ENCODE results near the gene ITFG2. TPM values are rescaled to one million over a fixed set of nuclear protein-coding genes. Genes with fewer than 3 reads are reported as not detected.
A peak's percentile ranks its signal among the peaks of the same experiment; 100 is the strongest.

Gene ITFG2
- total RNA-seq, 1 experiment from 2014 or later: 31.9 TPM

- Histone ChIP-seq H4K20me1 (ENCODE audit: insufficient read depth, low read depth, low read length) (peaks cover 4% of the 10 kb centered on the region), H3K36me3 (ENCODE audit: insufficient read depth, low read length) (peaks cover 22% of the 10 kb centered on the region; the same call in 1 of the 2 replicates), H3K9ac (ENCODE audit: low read length) (peak overlapping the region; percentile 87), H3K27me3 (ENCODE audit: low read length) (no peaks in the 10 kb centered on the region), H3K9me2 (replicated peaks; ENCODE audit: insufficient read depth, low read length) (no peaks in the 10 kb centered on the region), H3K4me1 (ENCODE audit: low read length) (peaks cover 19% of the 10 kb centered on the region), H3K79me2 (ENCODE audit: low read length) (peaks cover 35% of the 10 kb centered on the region), H3K4me2 (ENCODE audit: low read depth, low read length, poor library complexity, severe bottlenecking) (peak overlapping the region; percentile 92), H3K4me3 (ENCODE audit: low read length) (peak overlapping the region; percentile 83), H2AFZ (ENCODE audit: low read length) (no peak overlapping the region; the same call in 1 of the 2 replicates), H3K9me3 (ENCODE audit: low read length) (no peaks in the 10 kb centered on the region), H3K27ac (ENCODE audit: low read length) (peak overlapping the region; percentile 77)
- DNase-seq: peak; percentile 87
Observed at GRCh38 chr12:2813214-2814185, 1.0 kb downstream of the ITFG2 start.

- Histone ChIP-seq H4K20me1 (ENCODE audit: insufficient read depth, low read depth, low read length) (peaks cover 4% of the 10 kb centered on the region; the same call in 1 of the 2 replicates), H3K27me3 (ENCODE audit: low read length) (no peaks in the 10 kb centered on the region), H3K4me3 (ENCODE audit: low read length) (no peak overlapping the region), H2AFZ (ENCODE audit: low read length) (no peak overlapping the region), H3K36me3 (ENCODE audit: insufficient read depth, low read length) (peaks cover 43% of the 10 kb centered on the region; the same call in 1 of the 2 replicates), H3K79me2 (ENCODE audit: low read length) (peaks cover 10% of the 10 kb centered on the region), H3K4me1 (ENCODE audit: low read length) (no peaks in the 10 kb centered on the region), H3K4me2 (ENCODE audit: low read depth, low read length, poor library complexity, severe bottlenecking) (no peak overlapping the region), H3K9me3 (ENCODE audit: low read length) (no peaks in the 10 kb centered on the region), H3K27ac (ENCODE audit: low read length) (no peak overlapping the region), H3K9me2 (replicated peaks; ENCODE audit: insufficient read depth, low read length) (no peaks in the 10 kb centered on the region), H3K9ac (ENCODE audit: low read length) (no peak overlapping the region)
- DNase-seq: no peak
Observed at GRCh38 chr12:2819810-2820209, 7.3 kb downstream of the ITFG2 start.

- Histone ChIP-seq H3K9ac (ENCODE audit: low read length) (no peak overlapping the region), H3K4me1 (ENCODE audit: low read length) (no peaks in the 10 kb centered on the region), H3K79me2 (ENCODE audit: low read length) (peaks cover 4% of the 10 kb centered on the region), H3K27me3 (ENCODE audit: low read length) (no peaks in the 10 kb centered on the region), H3K27ac (ENCODE audit: low read length) (no peak overlapping the region), H2AFZ (ENCODE audit: low read length) (no peak overlapping the region), H3K9me2 (replicated peaks; ENCODE audit: insufficient read depth, low read length) (no peaks in the 10 kb centered on the region), H4K20me1 (ENCODE audit: insufficient read depth, low read depth, low read length) (peaks cover 4% of the 10 kb centered on the region; the same call in 1 of the 2 replicates), H3K36me3 (ENCODE audit: insufficient read depth, low read length) (peaks cover 43% of the 10 kb centered on the region; the same call in 1 of the 2 replicates), H3K4me2 (ENCODE audit: low read depth, low read length, poor library complexity, severe bottlenecking) (no peak overlapping the region), H3K4me3 (ENCODE audit: low read length) (no peak overlapping the region), H3K9me3 (ENCODE audit: low read length) (no peaks in the 10 kb centered on the region)
- no peak for DNase-seq
Observed at GRCh38 chr12:2820432-2820831, 8.0 kb downstream of the ITFG2 start.

- Histone ChIP-seq H3K9ac (ENCODE audit: low read length) (no peak overlapping the region), H3K9me2 (replicated peaks; ENCODE audit: insufficient read depth, low read length) (no peaks in the 10 kb centered on the region), H3K27me3 (ENCODE audit: low read length) (no peaks in the 10 kb centered on the region), H3K79me2 (ENCODE audit: low read length) (no peaks in the 10 kb centered on the region), H3K9me3 (ENCODE audit: low read length) (no peaks in the 10 kb centered on the region), H2AFZ (ENCODE audit: low read length) (no peak overlapping the region), H3K27ac (ENCODE audit: low read length) (no peak overlapping the region), H3K4me1 (ENCODE audit: low read length) (no peaks in the 10 kb centered on the region), H3K4me3 (ENCODE audit: low read length) (no peak overlapping the region), H4K20me1 (ENCODE audit: insufficient read depth, low read depth, low read length) (no peaks in the 10 kb centered on the region), H3K4me2 (ENCODE audit: low read depth, low read length, poor library complexity, severe bottlenecking) (no peak overlapping the region), H3K36me3 (ENCODE audit: insufficient read depth, low read length) (peaks cover 30% of the 10 kb centered on the region)
- no peak for DNase-seq
Observed at GRCh38 chr12:2823483-2823882, 11.0 kb downstream of the ITFG2 start.

- peaks cover 37% of the 10 kb centered on the region for H3K36me3 ChIP-seq (ENCODE audit: insufficient read depth, low read length)
Observed at GRCh38 chr12:2824541-2824940, 12.1 kb downstream of the ITFG2 start.

GRCh38 chr12:2825132-2825531 lies 12.7 kb downstream of the ITFG2 start:
- Histone ChIP-seq H3K4me3 (ENCODE audit: low read length) (no peak overlapping the region), H3K4me2 (ENCODE audit: low read depth, low read length, poor library complexity, severe bottlenecking) (no peak overlapping the region), H3K9me3 (ENCODE audit: low read length) (no peaks in the 10 kb centered on the region), H3K27ac (ENCODE audit: low read length) (no peak overlapping the region), H3K27me3 (ENCODE audit: low read length) (no peaks in the 10 kb centered on the region), H4K20me1 (ENCODE audit: insufficient read depth, low read depth, low read length) (no peaks in the 10 kb centered on the region), H3K79me2 (ENCODE audit: low read length) (no peaks in the 10 kb centered on the region), H3K9ac (ENCODE audit: low read length) (no peak overlapping the region), H2AFZ (ENCODE audit: low read length) (no peak overlapping the region), H3K9me2 (replicated peaks; ENCODE audit: insufficient read depth, low read length) (no peaks in the 10 kb centered on the region), H3K36me3 (ENCODE audit: insufficient read depth, low read length) (peaks cover 37% of the 10 kb centered on the region), H3K4me1 (ENCODE audit: low read length) (no peaks in the 10 kb centered on the region)
- no peak for DNase-seq

More at GRCh38 chr12:2824541-2824940, 12.1 kb downstream of the ITFG2 start:
- Histone ChIP-seq H3K27ac (ENCODE audit: low read length) (no peak overlapping the region), H3K4me2 (ENCODE audit: low read depth, low read length, poor library complexity, severe bottlenecking) (no peak overlapping the region), H3K9me2 (replicated peaks; ENCODE audit: insufficient read depth, low read length) (no peaks in the 10 kb centered on the region), H3K9ac (ENCODE audit: low read length) (no peak overlapping the region), H3K9me3 (ENCODE audit: low read length) (no peaks in the 10 kb centered on the region), H3K27me3 (ENCODE audit: low read length) (no peaks in the 10 kb centered on the region), H2AFZ (ENCODE audit: low read length) (no peak overlapping the region), H4K20me1 (ENCODE audit: insufficient read depth, low read depth, low read length) (no peaks in the 10 kb centered on the region), H3K79me2 (ENCODE audit: low read length) (no peaks in the 10 kb centered on the region), H3K4me1 (ENCODE audit: low read length) (no peaks in the 10 kb centered on the region), H3K4me3 (ENCODE audit: low read length) (no peak overlapping the region)
- no peak for DNase-seq

GRCh38 chr12:2826036-2826435 lies 13.6 kb downstream of the ITFG2 start:
- H4K20me1 ChIP-seq (ENCODE audit: insufficient read depth, low read depth, low read length): no peaks in the 10 kb centered on the region
- H3K9ac ChIP-seq (ENCODE audit: low read length): no peak overlapping the region
- H3K4me2 ChIP-seq (ENCODE audit: low read depth, low read length, poor library complexity, severe bottlenecking): no peak overlapping the region
- no peak overlapping the region for H2AFZ ChIP-seq (ENCODE audit: low read length)
- no peaks in the 10 kb centered on the region for H3K9me2 ChIP-seq (replicated peaks; ENCODE audit: insufficient read depth, low read length)
- no peaks in the 10 kb centered on the region for H3K4me1 ChIP-seq (ENCODE audit: low read length)
- H3K27ac ChIP-seq (ENCODE audit: low read length): no peak overlapping the region
- H3K27me3 ChIP-seq (ENCODE audit: low read length): no peaks in the 10 kb centered on the region
- no peaks in the 10 kb centered on the region for H3K9me3 ChIP-seq (ENCODE audit: low read length)
- peaks cover 37% of the 10 kb centered on the region for H3K36me3 ChIP-seq (ENCODE audit: insufficient read depth, low read length)
- DNase-seq: no peak
- no peak overlapping the region for H3K4me3 ChIP-seq (ENCODE audit: low read length)
- no peaks in the 10 kb centered on the region for H3K79me2 ChIP-seq (ENCODE audit: low read length)

GRCh38 chr12:2826721-2827515 lies 14.4 kb downstream of the ITFG2 start:
- H2AFZ ChIP-seq (ENCODE audit: low read length): no peak overlapping the region
- no peaks in the 10 kb centered on the region for H3K79me2 ChIP-seq (ENCODE audit: low read length)
- no peaks in the 10 kb centered on the region for H3K9me2 ChIP-seq (replicated peaks; ENCODE audit: insufficient read depth, low read length)
- H3K27me3 ChIP-seq (ENCODE audit: low read length): no peaks in the 10 kb centered on the region
- no peaks in the 10 kb centered on the region for H3K4me1 ChIP-seq (ENCODE audit: low read length)
- H3K9me3 ChIP-seq (ENCODE audit: low read length): no peaks in the 10 kb centered on the region
- no peak overlapping the region for H3K4me3 ChIP-seq (ENCODE audit: low read length)
- DNase-seq: no peak
- no peaks in the 10 kb centered on the region for H4K20me1 ChIP-seq (ENCODE audit: insufficient read depth, low read depth, low read length)
- H3K36me3 ChIP-seq (ENCODE audit: insufficient read depth, low read length): peaks cover 33% of the 10 kb centered on the region
- H3K27ac ChIP-seq (ENCODE audit: low read length): no peak overlapping the region
- H3K4me2 ChIP-seq (ENCODE audit: low read depth, low read length, poor library complexity, severe bottlenecking): no peak overlapping the region
- H3K9ac ChIP-seq (ENCODE audit: low read length): no peak overlapping the region
